GM12864 (cell line): ENCODE measurements around the gene TCAP.

Experiments used
- DNase-seq: peaks from one replicate; pipeline ENCODE4 v3.0.0-alpha.2; 2011; ENCODE audit warnings: low read depth
- H3K4me3 ChIP-seq: 2 replicates; pipeline ENCODE4 v1.5.1; 2011; ENCODE audit warnings: mild to moderate bottlenecking, low read depth, low read length, control low read depth
- CTCF ChIP-seq: IDR thresholded peaks from 2 replicates; pipeline ENCODE4 v1.5.1; 2011; ENCODE audit warnings: low read depth, mild to moderate bottlenecking, moderate library complexity, low read length, control low read depth, inconsistent platforms; ENCODE audit errors: missing control alignments

The TCAP gene

GRCh38 chr17:39711851-39712250 is 46.7 kb downstream of the TCAP start:
- TF ChIP-seq CTCF = no peak
- no peak for DNase-seq
- H3K4me3 ChIP-seq = no peak overlapping the region

- H3K4me3 ChIP-seq = no peak overlapping the region
- no peak for DNase-seq
- no peak for TF ChIP-seq CTCF
Observed at GRCh38 chr17:39714234-39714633, 49.1 kb downstream of the TCAP start.

- no peak for TF ChIP-seq CTCF
- H3K4me3 ChIP-seq = no peak overlapping the region
Observed at GRCh38 chr17:39715375-39716072, 50.4 kb downstream of the TCAP start.

More at GRCh38 chr17:39715375-39716072, 50.4 kb downstream of the TCAP start:
- DNase-seq = no peak
